GM18508 (cell line): Measurements from ENCODE around the gene PHLPP1.

ENCODE experiments used
- ATAC-seq: cut with Tn5 transposase; IDR thresholded peaks from one replicate; pipeline ENCODE4 v1.9.1; 2021; ENCODE audit warnings: moderate number of reproducible peaks; ENCODE audit not compliant: insufficient read depth, unreplicated experiment

Gene PHLPP1

DNA sequence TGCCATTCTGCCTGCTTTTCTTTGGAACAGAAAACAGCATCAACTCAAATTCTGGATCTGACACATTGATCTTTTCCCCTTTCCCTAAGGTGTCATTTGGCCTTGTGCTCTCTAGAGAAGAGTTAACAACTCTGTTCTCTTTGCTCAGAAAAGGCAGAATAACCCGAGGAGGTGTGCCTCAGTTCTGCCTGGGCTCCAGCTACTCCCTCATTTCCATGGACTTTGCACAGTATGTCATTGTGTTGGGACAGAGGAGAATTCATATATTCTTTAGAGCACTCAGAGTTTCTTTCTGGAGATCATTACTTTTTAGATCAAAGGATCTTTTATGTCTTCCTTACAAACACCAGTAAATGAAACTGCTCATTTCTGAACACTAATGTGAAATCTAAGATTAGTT is 249.1 kb downstream of the PHLPP1 start:
- ATAC-seq = no peak

DNA sequence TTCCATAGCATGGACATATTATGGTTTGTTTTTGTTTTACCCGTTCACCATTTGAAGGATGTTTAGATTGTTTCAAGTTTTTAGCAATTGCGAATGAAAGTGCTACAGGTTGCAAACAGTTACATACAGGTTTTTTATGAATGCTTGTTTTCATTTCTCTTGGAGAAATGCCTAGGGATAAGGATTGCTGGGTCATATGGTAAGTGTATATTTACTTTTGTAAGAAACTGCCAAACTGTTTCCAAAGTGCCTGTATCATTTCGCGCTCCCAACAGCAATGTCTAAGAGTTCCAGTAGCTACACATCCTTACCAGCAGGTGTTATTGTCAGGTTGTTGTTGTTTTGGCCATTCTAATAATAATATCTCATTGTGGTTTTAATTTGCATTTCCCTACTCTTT is 251.7 kb downstream of the PHLPP1 start:
- no peak for ATAC-seq

DNA sequence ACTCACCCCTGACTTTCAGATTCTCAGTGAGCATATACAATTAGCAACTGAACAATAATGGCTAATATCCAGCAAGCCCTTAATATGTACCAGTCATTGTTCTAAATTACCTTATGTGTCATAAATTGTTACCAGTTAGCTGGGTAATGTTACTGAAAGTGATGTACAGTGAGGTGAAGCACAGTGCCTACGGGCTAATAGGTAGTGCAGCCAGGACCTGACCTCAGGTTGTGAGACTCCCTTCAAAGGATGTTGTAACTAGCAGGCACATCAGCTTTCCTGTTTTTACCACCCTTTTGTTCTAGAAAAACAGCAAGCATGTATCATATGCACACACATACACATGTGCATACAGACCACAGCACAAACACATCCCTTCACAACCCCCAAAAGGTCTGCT is 258.3 kb downstream of the PHLPP1 start:
- no peak for ATAC-seq

DNA sequence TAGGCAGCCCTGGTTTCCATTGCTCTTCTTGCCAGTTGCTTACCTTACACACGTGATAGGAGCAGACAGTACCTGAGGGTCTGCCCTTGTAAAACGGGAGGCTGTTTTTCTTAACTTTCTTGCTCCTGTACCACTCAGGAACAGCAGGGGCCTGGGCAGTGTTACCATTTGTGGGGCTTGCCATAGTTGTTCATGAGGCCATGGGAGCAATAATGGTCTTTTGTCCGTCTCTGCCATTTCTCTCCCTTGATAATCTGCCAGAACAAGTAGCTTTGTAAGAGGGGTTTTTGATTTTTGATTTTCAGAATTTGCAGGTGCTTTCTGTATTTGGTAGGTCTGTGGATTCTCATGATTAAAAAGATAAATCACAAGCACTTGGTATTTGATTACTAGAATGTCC is 259.0 kb downstream of the PHLPP1 start:
- ATAC-seq = no peak

DNA sequence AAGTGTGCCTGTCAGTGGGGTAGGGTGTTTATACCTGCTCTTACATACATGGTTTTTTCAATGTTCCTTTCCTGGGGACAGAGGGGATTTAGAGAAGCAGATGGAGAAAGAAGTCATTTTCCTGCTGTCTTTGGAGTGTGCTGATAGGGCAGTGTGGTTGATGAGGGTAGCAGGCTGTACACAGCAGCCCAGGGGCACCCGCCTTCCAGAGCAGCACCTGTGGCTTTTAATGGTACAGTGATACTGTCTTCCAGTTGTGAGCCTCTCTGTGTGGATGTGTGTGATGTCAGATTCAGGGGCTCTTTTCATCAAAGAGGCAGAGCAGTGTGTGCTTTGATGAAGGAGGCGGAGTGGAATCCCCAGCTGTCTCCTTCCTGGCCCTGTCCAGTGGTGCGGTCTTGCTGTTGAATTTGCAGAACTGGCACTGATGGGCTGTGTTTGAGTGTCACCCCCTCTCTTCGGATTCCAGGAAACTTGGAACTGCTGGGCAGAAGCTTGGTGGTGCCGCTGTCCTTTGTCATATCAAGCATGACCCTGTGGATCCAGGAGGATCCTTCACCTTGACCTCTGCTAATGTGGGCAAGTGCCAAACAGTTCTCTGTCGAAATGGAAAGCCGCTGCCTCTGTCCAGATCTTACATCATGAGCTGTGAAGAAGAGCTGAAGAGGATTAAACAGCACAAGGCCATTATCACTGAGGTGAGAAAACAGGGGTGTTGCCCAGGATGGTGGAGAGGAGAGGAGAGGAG is 259.8 kb downstream of the PHLPP1 start:
- ATAC-seq = no peak

DNA sequence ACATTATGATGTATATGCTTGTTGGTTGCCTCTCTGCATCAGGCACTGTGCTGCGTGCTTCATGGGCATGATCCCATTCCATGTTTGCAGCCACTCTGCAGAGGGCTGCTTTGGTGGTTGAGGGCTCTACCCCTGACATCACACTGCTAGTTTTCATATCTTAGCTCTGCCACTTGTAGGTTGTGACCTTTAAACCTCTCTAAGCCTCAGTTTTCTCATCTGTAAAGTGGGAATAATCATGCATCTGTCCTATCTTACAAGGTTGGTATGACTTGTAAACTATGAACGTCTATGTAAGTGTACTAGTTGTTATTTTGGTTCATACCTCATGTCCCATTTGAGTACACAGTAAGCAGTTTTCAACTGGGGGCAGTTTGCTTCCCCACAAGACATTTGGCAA is 260.4 kb downstream of the PHLPP1 start:
- ATAC-seq = no peak

DNA sequence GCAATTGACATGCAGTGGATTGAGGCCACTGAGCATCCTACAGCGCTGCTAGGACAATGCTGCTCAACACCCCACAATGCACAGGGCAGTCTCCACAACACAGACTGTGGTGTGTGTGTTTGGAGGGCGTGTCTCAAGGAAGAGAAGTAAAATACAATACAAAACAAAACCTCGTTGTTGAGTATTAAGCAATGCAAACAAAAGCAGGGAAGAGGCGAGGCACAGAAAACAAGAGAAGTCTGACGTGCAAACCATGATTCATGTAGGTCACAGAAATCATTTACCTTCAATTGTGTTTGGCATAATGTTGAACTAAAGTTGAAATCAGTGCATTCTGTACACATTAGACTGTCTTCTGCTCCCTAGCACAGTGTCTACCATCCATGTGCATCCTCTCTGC is 260.9 kb downstream of the PHLPP1 start:
- ATAC-seq = no peak

DNA sequence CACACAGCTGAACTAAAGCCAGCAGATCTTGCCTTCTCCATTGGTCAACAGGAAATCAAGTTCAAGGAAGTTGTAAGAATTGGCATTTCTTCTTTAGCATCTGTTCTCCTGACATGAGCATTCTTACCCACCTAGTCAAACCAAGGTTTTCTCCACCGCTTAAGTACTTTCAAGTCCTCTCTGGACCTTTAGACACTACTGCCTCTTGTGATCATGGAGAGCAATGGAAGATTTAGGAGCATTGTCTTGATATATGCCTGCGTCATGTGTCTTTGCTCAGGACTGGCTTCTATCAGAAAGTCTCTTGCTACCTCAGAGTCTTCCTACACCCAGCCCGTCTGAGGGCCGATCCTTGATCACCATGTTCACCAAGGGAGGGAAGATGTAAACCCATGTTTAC is 262.2 kb downstream of the PHLPP1 start:
- no peak for ATAC-seq

DNA sequence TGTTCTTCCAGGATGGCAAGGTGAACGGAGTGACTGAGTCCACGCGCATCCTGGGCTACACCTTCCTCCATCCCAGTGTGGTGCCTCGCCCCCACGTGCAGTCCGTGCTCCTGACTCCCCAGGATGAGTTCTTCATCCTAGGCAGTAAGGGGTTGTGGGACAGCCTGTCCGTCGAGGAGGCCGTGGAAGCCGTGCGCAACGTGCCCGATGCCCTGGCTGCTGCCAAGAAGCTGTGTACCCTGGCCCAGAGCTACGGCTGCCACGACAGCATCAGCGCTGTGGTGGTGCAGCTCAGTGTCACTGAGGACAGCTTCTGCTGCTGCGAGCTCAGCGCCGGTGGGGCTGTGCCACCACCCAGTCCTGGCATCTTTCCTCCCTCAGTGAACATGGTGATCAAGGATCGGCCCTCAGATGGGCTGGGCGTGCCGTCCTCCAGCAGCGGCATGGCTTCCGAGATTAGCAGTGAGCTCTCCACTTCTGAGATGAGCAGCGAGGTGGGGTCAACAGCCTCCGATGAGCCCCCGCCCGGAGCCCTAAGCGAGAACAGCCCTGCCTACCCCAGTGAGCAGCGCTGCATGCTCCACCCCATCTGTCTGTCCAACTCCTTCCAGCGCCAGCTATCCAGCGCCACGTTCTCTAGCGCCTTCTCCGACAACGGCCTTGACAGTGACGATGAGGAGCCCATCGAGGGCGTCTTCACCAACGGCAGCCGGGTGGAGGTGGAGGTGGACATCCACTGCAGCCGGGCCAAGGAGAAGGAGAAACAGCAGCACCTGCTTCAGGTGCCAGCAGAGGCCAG is 263.1 kb downstream of the PHLPP1 start:
- ATAC-seq = no peak

DNA sequence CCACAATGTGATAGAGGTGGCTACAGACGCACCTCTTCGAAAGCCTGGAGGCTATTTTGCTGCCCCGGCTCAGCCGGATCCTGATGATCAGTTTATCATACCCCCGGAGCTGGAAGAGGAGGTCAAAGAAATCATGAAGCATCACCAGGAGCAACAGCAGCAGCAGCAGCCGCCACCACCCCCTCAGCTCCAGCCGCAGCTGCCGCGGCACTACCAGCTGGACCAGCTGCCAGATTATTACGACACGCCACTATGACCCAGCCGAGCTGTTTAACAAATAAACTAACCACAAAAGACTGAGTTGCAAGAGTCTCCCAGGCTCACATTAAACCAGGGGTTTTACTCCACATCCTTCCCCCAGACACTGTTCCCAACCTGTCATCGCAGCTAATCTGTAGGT is 263.8 kb downstream of the PHLPP1 start:
- ATAC-seq = no peak

DNA sequence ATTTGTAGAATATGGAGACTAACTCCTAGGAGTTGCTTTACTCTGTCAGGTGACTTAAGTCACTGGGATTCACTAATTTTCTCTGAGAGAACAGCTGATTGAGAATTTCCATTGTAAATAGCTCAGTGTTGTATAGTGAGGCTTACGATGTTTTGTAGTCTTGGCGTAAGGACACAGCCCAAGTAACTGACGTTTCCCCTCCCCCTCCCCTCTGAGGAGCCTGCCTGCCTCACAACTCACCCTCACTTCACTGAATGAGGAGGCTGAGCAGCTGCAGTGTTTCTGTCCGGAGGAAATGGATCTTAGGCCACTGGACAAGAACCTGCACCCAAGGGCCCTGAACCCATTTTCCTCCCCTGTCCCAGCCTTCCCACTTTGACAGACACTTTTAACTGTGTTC is 264.6 kb downstream of the PHLPP1 start:
- no peak for ATAC-seq

DNA sequence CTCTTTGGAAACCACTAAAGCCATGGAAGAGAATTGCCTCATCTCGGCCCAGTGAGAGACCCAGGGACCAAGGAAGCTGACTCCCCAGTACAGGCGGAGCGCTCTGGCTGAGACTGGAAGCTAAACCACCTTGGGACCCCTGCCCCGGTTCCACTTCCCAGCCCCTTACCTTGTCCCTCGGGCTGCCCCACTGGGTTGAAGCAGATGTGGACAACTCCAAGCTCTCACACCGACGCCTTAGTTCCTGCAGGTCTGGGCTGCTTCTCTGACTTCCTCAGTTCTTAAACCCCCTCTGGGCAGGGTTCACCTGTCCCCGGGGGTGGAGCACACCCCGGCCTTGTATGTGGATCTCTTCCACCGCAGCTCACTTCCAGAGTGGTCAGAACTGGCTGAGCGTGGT is 266.2 kb downstream of the PHLPP1 start:
- no peak for ATAC-seq

DNA sequence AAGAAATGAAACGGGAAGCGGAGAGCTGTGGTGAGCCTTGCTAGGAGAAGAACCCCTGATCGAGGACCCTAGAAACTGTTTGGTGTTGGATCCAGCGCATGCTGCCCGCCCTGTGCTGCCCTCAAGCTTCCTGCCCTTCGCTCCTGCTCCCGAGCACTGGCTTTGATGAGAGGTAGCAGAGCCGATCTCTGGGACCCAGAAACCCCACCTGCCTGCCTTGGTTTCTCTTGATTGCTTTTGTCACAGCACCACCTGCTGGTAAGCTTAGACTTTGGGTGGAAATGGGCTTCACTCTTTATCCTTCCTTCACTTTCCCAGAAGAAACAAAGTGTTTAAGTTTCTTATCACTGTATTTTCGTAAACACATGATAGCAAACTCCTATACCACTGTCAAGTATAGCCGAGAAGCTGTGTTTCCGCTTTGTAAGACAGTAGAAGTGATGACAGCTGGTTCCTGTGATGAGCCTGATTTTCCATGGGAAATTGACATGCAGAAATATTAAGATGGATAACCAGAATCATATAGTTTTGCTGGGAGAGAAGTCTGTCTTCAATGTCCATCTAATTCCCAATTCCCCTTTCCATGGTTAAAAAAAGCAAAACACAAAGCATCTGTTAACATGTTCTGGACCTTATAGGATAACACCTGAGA is 267.4 kb downstream of the PHLPP1 start:
- no peak for ATAC-seq

DNA sequence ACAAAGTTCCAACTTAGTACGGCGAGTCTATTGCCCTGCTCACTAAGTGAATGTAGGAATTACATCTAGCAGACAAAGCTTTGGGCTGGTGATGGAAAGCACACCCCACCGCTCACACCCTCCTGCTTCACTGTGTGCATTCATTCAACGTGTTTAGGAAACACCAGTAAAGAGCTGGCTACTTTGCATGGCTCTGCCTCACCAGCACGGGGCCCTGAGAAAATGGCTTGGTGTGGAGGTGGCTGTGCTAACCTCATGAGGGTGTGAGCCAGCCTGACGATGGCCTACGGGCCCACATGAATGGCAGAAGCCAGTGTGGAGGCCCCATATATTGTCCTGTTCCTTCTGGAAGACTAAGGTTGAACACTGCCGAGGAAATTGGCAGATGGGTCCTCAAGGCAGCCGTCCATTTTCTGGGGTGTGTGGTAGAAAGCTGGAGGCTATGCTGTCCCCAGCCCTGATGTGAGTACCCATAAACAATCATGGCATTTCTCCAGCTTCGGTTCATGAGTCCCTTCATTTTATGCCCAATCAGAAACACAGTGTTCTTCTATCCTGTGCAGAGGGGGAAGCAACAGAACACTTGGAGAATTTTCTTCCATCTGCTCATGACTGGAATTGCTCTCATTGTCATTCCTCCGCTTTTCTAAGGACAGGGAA is 269.4 kb downstream of the PHLPP1 start:
- no peak for ATAC-seq

DNA sequence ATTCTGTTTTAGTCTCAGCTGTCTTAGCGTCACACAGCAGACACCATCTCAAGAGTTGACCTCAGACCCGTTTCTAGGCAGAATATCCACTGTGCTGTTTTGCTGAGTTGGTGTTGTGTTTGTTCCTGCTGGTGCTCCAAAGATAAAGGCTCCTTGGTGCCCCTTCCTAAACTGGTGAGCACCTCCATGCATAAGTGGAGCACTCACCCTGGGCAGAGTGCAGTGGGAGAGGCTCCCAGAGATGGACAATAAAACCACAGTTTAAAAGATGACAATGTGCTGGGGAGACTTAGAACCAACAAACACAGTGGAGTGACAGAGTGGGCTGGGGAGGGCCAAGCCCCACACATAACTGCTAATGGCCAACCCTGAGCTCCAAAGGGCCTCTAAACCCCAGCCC is 271.1 kb downstream of the PHLPP1 start:
- ATAC-seq = no peak

DNA sequence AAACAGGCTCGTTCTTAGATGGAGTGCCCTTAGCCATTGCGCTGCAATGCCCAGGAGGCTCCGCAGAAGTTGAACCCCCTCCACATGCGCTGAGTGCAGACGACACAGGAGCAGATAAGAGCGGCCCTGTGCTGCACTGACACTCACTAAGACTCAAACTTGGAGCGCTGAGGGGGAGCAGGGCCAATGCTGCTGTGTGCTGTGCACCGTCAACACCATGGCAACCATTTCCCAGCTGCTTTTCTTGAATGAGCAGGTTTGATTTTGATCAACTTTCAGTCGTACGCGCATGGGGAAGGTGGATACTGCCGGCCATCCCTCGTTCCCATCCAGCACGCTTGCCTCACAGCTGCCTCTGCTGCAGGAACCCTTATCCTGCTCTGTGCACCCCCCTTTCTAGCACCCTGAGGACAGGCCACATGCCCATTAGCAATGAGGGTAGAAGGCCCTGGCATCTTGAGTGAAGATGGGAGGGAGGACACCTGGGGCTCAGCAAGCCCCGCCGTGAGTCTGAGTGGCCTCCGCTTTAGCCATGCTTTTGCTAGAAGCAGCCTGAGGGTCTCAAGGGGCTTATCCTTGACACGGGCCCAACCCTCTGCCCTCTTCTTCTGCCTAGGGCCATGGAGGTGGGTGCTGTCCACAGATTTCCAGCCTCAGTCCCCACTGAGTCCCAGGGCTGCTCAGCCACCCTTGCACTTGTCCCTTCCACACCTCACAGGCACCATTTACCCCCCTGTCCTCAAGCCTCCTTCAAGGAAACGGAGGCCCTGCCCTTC is 271.9 kb downstream of the PHLPP1 start:
- no peak for ATAC-seq

DNA sequence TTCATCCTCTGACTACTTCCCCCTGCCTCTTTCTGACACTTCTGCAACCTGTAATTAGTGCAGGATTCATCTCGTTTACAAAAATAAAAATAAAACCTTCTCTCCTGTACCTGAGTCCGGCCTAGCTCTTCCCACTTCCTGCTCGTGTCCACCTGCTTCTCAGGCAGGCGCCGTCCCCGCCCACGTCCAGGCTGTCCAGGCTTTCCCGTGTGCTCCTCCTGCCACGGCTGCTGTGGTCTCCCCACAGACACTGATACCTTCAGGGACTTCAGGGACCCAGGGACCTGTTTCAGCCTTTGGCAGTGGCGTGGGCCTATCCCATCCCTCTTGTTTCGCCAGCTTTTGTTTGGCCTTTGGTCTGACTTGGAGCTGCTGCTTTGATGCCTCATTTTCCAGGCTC is 272.5 kb downstream of the PHLPP1 start:
- ATAC-seq = no peak

DNA sequence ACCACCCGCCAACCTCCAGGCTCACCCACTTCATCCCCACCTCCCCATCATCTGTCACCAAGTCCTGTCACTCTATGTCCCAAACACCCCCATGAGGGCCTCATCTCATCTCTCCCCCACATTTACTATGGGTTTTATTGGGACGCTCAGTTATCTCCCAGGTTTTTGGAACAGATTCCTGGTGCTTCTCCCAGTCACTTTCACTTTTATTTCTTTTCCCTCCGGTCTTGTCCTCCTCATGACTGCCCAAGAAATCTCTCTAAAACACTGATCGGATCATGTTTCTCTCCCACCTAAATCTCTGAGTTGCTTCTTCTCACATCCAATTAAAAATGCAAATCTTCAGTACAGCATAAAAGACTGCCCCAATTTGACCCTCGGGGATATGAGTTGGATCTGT is 273.1 kb downstream of the PHLPP1 start:
- ATAC-seq = no peak

DNA sequence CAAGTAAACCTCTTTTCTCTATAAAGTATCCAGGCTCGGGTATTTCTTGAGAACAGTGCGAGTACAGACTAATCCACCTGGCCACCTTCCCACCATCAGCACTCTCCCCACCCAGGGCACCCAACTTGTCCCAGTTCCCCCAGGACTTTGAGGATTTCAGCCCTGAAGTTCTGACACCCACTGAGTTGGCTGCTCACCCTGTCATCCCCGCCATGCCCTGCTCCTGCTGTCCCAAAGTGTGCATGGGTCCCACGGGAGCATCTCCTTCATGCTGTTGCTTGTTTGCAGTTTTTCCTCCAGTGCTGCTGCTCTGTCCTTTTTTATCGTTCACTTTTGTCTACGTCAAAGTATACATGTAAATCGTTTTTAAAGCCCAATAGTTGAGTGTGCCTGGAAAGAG is 273.9 kb downstream of the PHLPP1 start:
- no peak for ATAC-seq

DNA sequence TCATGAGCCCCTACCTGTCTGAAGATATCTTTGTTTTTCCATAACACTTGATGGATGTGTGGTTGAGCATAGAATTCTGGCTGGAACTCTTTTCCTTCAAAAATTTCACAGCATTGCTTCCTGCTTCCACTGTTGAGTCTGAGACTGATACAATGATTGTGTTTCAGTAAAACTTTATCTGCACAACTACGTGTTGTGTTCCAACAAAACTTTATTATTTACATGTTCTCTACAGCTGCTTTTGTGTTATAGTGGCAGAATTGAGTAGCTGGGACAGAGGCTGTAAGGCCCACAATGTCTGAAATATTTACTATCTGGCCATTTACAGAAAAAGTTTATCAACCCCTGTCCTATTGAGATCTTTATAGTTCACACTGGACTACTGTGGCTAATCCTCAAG is 275.3 kb downstream of the PHLPP1 start:
- no peak for ATAC-seq
